OCI-LY1 (cell line): ENCODE results near the gene ERV3-1.
"Not testable (repeated sequence)": the region's sequence is repeated elsewhere in the genome, so short reads cannot be mapped to it uniquely, and the experiment has no call there.

ENCODE experiments used
- CTCF ChIP-seq: fragments of 200-600 bp; sonication (generic), shearing (Covaris generic); IDR thresholded peaks from 2 replicates; pipeline ENCODE4 v1.5.1; 2017; ENCODE audit warnings: mild to moderate bottlenecking, antibody characterized with exemption, low read length, moderate library complexity, mixed read lengths
- EZH2 ChIP-seq: fragments of 200-600 bp; sonication (generic), shearing (Covaris generic); IDR thresholded peaks from 2 replicates; pipeline ENCODE4 v1.8.0; 2017; ENCODE audit warnings: borderline replicate concordance, mixed run types, mild to moderate bottlenecking, antibody characterized with exemption, low read length, moderate library complexity, mixed read lengths

GRCh38 chr7:64950673-64951072 lies 55.8 kb downstream of the ERV3-1 start:
- not testable (repeated sequence) for TF ChIP-seq CTCF, EZH2
